Spleen (tissue), 7 donors: ENCODE results near the gene PIK3C3.

Source experiments
- POLR2A ChIP-seq, 3 donors: fragments of 450-650 bp; IDR thresholded peaks; one replicate each; pipeline ENCODE4 v1.5.1; 2017; ENCODE audit warnings: antibody characterized with exemption in 3 of 3, mild to moderate bottlenecking in 1 of 3
- POLR2AphosphoS5 ChIP-seq, 3 donors: sonication (generic); formaldehyde crosslinking; IDR thresholded peaks; one replicate each; pipeline ENCODE4 v1.5.1; 2017; ENCODE audit warnings: antibody characterized with exemption in 3 of 3
- TF ChIP-seq, protein P1 (sequence below), 11 experiments: fragments of 200-600 bp in 7 of 11; fragments of 450-650 bp in 4 of 11; sonication (generic) in 4 of 11; IDR thresholded peaks in 8 of 11; conservative IDR thresholded peaks in 3 of 11; 1 replicate in 7 of 11; 2 replicates in 4 of 11; pipeline versions ENCODE4 v1.4.0 to v1.8.0; 2016 to 2021; ENCODE audit warnings: antibody characterized with exemption in 11 of 11, inconsistent platforms in 4 of 11, mild to moderate bottlenecking in 1 of 11
- donor health status: DM: no; HTN: no; CAD: no; lungs with moderate emphysema.
- donor health status: DM: no; HTN: no; CAD: no.
- donor health status: DM: no; HTN: no; CAD: no.

DNA sequence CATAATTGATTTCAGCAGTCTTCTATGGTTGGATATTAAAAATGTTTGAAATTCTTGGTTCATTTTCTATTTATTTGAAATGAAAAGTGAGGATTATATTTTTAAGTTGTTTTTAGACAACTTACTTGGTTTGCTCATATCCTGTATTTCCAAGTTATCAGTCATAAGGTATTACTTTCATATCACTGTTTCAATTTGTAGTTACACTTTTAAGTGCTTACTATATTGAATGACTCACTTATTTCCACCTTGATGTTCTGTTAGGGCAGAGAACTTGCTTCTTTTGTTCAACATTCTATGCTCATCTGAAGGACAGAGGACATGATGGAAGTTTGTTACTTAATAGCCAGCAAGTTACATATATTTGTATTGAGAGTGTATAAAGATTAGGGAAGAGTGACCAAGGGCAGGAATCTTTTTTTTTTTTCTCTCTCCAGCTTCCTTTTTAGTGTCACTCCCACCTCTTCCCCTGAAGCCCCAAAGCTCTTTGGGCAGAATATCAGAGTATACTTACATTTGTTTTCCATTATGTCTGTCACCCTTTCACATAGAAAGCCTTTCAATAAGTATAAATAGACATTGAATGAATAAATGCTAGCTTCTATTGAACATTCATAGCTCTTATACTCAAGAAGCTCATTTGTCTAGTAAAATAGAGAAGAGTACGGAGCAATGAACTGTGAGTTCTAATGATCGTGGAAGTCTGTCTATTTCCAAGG lies 28.1 kb downstream of the PIK3C3 start:
- TF ChIP-seq, protein P1, sequence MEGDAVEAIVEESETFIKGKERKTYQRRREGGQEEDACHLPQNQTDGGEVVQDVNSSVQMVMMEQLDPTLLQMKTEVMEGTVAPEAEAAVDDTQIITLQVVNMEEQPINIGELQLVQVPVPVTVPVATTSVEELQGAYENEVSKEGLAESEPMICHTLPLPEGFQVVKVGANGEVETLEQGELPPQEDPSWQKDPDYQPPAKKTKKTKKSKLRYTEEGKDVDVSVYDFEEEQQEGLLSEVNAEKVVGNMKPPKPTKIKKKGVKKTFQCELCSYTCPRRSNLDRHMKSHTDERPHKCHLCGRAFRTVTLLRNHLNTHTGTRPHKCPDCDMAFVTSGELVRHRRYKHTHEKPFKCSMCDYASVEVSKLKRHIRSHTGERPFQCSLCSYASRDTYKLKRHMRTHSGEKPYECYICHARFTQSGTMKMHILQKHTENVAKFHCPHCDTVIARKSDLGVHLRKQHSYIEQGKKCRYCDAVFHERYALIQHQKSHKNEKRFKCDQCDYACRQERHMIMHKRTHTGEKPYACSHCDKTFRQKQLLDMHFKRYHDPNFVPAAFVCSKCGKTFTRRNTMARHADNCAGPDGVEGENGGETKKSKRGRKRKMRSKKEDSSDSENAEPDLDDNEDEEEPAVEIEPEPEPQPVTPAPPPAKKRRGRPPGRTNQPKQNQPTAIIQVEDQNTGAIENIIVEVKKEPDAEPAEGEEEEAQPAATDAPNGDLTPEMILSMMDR (IDR thresholded peaks at IDR 0.05 in 8 of 11, conservative IDR thresholded peaks at IDR 0.05 in 3 of 11), result no peak
- no peak for TF ChIP-seq POLR2AphosphoS5 (IDR thresholded peaks at IDR 0.05)
- TF ChIP-seq POLR2A (IDR thresholded peaks at IDR 0.05), result no peak
